GM21619 (cell line): ENCODE data around the gene BCAS3.

ENCODE experiments used
- ATAC-seq: cut with Tn5 transposase; IDR thresholded peaks from one replicate; pipeline ENCODE4 v1.9.1; 2021; ENCODE audit not compliant: unreplicated experiment

BCAS3 gene

GRCh38 chr17:61328351-61328750 is 650.7 kb downstream of the BCAS3 start:
- ATAC-seq: no peak

- no peak for ATAC-seq
These were observed 652.8 kb downstream of the BCAS3 start for GRCh38 chr17:61330174-61331150.

- ATAC-seq: no peak
These were observed 653.5 kb downstream of the BCAS3 start for GRCh38 chr17:61331178-61331577.

- no peak for ATAC-seq
These were observed 654.2 kb downstream of the BCAS3 start for GRCh38 chr17:61331886-61332285.

- ATAC-seq: no peak
These were observed 655.5 kb downstream of the BCAS3 start for GRCh38 chr17:61333136-61333535.

GRCh38 chr17:61334673-61335072 is 657.0 kb downstream of the BCAS3 start:
- ATAC-seq: no peak

- ATAC-seq: no peak
These were observed 657.6 kb downstream of the BCAS3 start for GRCh38 chr17:61335105-61335844.

GRCh38 chr17:61335845-61336655 is 658.4 kb downstream of the BCAS3 start:
- ATAC-seq: no peak

GRCh38 chr17:61337290-61337689 is 659.6 kb downstream of the BCAS3 start:
- no peak for ATAC-seq

GRCh38 chr17:61338000-61338798 is 660.5 kb downstream of the BCAS3 start:
- ATAC-seq: no peak

- no peak for ATAC-seq
These were observed 661.3 kb downstream of the BCAS3 start for GRCh38 chr17:61338874-61339478.

GRCh38 chr17:61340431-61341209 is 663.0 kb downstream of the BCAS3 start:
- ATAC-seq: no peak

GRCh38 chr17:61343576-61343975 is 665.9 kb downstream of the BCAS3 start:
- no peak for ATAC-seq

GRCh38 chr17:61345061-61345460 is 667.4 kb downstream of the BCAS3 start:
- no peak for ATAC-seq

- no peak for ATAC-seq
These were observed 668.4 kb downstream of the BCAS3 start for GRCh38 chr17:61345825-61346666.

- no peak for ATAC-seq
These were observed 671.7 kb downstream of the BCAS3 start for GRCh38 chr17:61349350-61349749.

GRCh38 chr17:61351745-61352407 is 674.2 kb downstream of the BCAS3 start:
- no peak for ATAC-seq

- no peak for ATAC-seq
These were observed 674.7 kb downstream of the BCAS3 start for GRCh38 chr17:61352408-61352770.
